GM19023 (cell line): ENCODE measurements around the gene PRXL2C.

Experiments
- ATAC-seq: cut with Tn5 transposase; IDR thresholded peaks from one replicate; pipeline ENCODE4 v1.9.1; 2021; ENCODE audit warnings: mild to moderate bottlenecking, moderate library complexity; ENCODE audit not compliant: unreplicated experiment

Gene PRXL2C

GRCh38 chr9:96612966-96613589 lies 42.0 kb downstream of the PRXL2C start:
- no peak for ATAC-seq

GRCh38 chr9:96612105-96612965 lies 42.8 kb downstream of the PRXL2C start:
- no peak for ATAC-seq

GRCh38 chr9:96611302-96611701 lies 43.8 kb downstream of the PRXL2C start:
- ATAC-seq, result no peak

- no peak for ATAC-seq
Measured at GRCh38 chr9:96609732-96610131, 45.4 kb downstream of the PRXL2C start.

GRCh38 chr9:96607971-96608370 lies 47.1 kb downstream of the PRXL2C start:
- no peak for ATAC-seq

GRCh38 chr9:96605328-96605727 lies 49.8 kb downstream of the PRXL2C start:
- ATAC-seq, result no peak

GRCh38 chr9:96604004-96604319 lies 51.2 kb downstream of the PRXL2C start:
- ATAC-seq, result no peak

- no peak for ATAC-seq
Measured at GRCh38 chr9:96603305-96604003, 51.7 kb downstream of the PRXL2C start.

- no peak for ATAC-seq
Measured at GRCh38 chr9:96599298-96599697, 55.8 kb downstream of the PRXL2C start.

- ATAC-seq, result no peak
Measured at GRCh38 chr9:96596601-96597111, 58.5 kb downstream of the PRXL2C start.
